GM19455 (cell line): Measurements from ENCODE around the gene TUBG1.

ENCODE experiments used
- ATAC-seq: cut with Tn5 transposase; IDR thresholded peaks from one replicate; pipeline ENCODE4 v1.9.1; 2021; ENCODE audit not compliant: unreplicated experiment

The TUBG1 gene

GRCh38 chr17:42609182-42609813 is at the start of gene TUBG1, which contains the start of gene RETREG3:
TSS of gene TUBG1 (plus strand) at chr17:42609683. CDS start at chr17:42609738, 55 bp downstream.
TSS of gene RETREG3 (minus strand) at chr17:42609374. CDS start at chr17:42609324, 50 bp downstream.
- ATAC-seq = peak; percentile 86

- no peak for ATAC-seq
These were observed 49.2 kb upstream of the TUBG1 start for GRCh38 chr17:42560246-42560645.

- peak; percentile 61 for ATAC-seq
These were observed 47.5 kb upstream of the TUBG1 start, which contains the start of gene COASY for GRCh38 chr17:42561897-42562387. TSS of gene COASY (plus strand) at chr17:42562148. CDS start at chr17:42562623, 475 bp downstream.

- peak; percentile 4 for ATAC-seq
These were observed 46.9 kb upstream of the TUBG1 start for GRCh38 chr17:42562388-42563142.

GRCh38 chr17:42563143-42563509 is 46.4 kb upstream of the TUBG1 start:
- no peak for ATAC-seq

- no peak for ATAC-seq
These were observed 45.9 kb upstream of the TUBG1 start for GRCh38 chr17:42563543-42563942.

GRCh38 chr17:42563950-42564349 is 45.5 kb upstream of the TUBG1 start:
- ATAC-seq = no peak

- ATAC-seq = no peak
These were observed 44.5 kb upstream of the TUBG1 start for GRCh38 chr17:42564815-42565522.

GRCh38 chr17:42565523-42566214 is 43.8 kb upstream of the TUBG1 start:
- ATAC-seq = no peak

GRCh38 chr17:42566215-42566882 is 43.1 kb upstream of the TUBG1 start:
- no peak for ATAC-seq

GRCh38 chr17:42566883-42567573 is 42.5 kb upstream of the TUBG1 start, which contains the start of gene MLX:
TSS of gene MLX (plus strand) at chr17:42567100. CDS start at chr17:42567125, 25 bp downstream.
- ATAC-seq = peak; percentile 42

GRCh38 chr17:42568341-42569111 is 41.0 kb upstream of the TUBG1 start:
- no peak for ATAC-seq

- no peak for ATAC-seq
These were observed 37.9 kb upstream of the TUBG1 start for GRCh38 chr17:42571435-42572225.

GRCh38 chr17:42573095-42573494 is 36.4 kb upstream of the TUBG1 start:
- no peak for ATAC-seq

- no peak for ATAC-seq
These were observed 35.0 kb upstream of the TUBG1 start for GRCh38 chr17:42574463-42574862.

GRCh38 chr17:42577140-42577531 is 32.3 kb upstream of the TUBG1 start:
- ATAC-seq = no peak

- peak; percentile 65 for ATAC-seq
These were observed 31.8 kb upstream of the TUBG1 start, which contains the start of gene PSMC3IP for GRCh38 chr17:42577532-42578281. TSS of gene PSMC3IP (minus strand) at chr17:42577729. CDS start at chr17:42577686, 43 bp downstream.
